Esophagus squamous epithelium (tissue), 5 donors: ENCODE data around the gene RABGAP1. TPM values are rescaled to one million over a fixed set of nuclear protein-coding genes. Genes with fewer than 3 reads are reported as not detected.

Experiments used
- DNase-seq: peaks from one replicate; lab custom pipeline; 2025; lab: John Stamatoyannopoulos, UW
- H3K27ac ChIP-seq, 4 donors: fragments of 200-600 bp; sonication (generic); one replicate each; pipeline ENCODE4 v1.5.1; 2016 to 2019; ENCODE audit warnings: mild to moderate bottlenecking in 1 of 4
- H3K27me3 ChIP-seq, 4 donors: fragments of 200-600 bp; sonication (generic); 1 replicate in 3 of 4; 2 replicates in 1 of 4; pipeline versions ENCODE4 v1.5.1 to v1.6.0; 2017 to 2021; ENCODE audit warnings: antibody characterized with exemption in 1 of 4
- H3K36me3 ChIP-seq, 3 donors: fragments of 200-600 bp; sonication (generic); one replicate each; pipeline ENCODE4 v1.5.1; 2016 to 2019
- H3K4me1 ChIP-seq, 3 donors: fragments of 200-600 bp; sonication (generic); one replicate each; pipeline ENCODE4 v1.5.1; 2017 to 2019
- H3K4me3 ChIP-seq, 4 donors: fragments of 200-600 bp; sonication (generic); 1 replicate in 3 of 4; 2 replicates in 1 of 4; pipeline ENCODE4 v1.5.1; 2016 to 2019; ENCODE audit warnings: mild to moderate bottlenecking in 2 of 4, moderate library complexity in 1 of 4
- H3K9me3 ChIP-seq, 3 donors: fragments of 200-600 bp; sonication (generic); one replicate each; pipeline ENCODE4 v1.5.1; 2016 to 2019
- CTCF ChIP-seq, 6 experiments: fragments of 450-650 bp in 4 of 6; fragments of 200-600 bp in 2 of 6; sonication (generic) in 2 of 6; IDR thresholded peaks; one replicate each; pipeline ENCODE4 v1.5.1; 2016 to 2019; ENCODE audit warnings: antibody characterized with exemption in 6 of 6, mild to moderate bottlenecking in 4 of 6, moderate library complexity in 4 of 6
- POLR2A ChIP-seq, 4 donors: fragments of 450-650 bp; IDR thresholded peaks; one replicate each; pipeline ENCODE4 v1.6.1; 2017; ENCODE audit warnings: antibody characterized with exemption in 4 of 4, mild to moderate bottlenecking in 4 of 4, moderate library complexity in 3 of 4
- WGBS, 2 donors: methylation state at CpG; one replicate each; pipeline ENCODE4 v1.1.5; 2018; 5-methylcytosine and 5-hydroxymethylcytosine counted together
- intact Hi-C: fragments of 100-400 bp; cut with DNase I; formaldehyde crosslinking; loops from one replicate; pipeline ENCODE4 v1.15.0; 2022
- total RNA-seq, 4 donors: library from RNA; depleted of rRNA; stranded (reverse); fragments of >200 nt; gene quantifications; one replicate each; pipeline ENCODE4 v1.1.0, GENCODE V29; 2016
- donor health status: DM: yes; HTN: yes; CAD: no.

RABGAP1 gene
- total RNA-seq, 4 donors from 2014 or later: 28.4 to 57.4 (median 33.6) TPM

GRCh38 chr9:123058834-123059233 is 118.0 kb downstream of the RABGAP1 start:
- H3K27ac ChIP-seq: peak overlapping the region in 2 of 4 donors; percentile 25 to 59
- TF ChIP-seq CTCF (IDR thresholded peaks at IDR 0.05) (no peak), POLR2A (IDR thresholded peaks at IDR 0.05) (no peak)
- 42 to 79% methylated on average over 1 of the region's 1 CpG for WGBS, 2 donors
- H3K4me3 ChIP-seq: no peak overlapping the region
- DNase-seq: no peak
- H3K9me3 ChIP-seq: no peaks in the 10 kb centered on the region
- intact Hi-C loops: no loop called here
- peaks cover 0 to 44% (median 0%) of the 10 kb centered on the region in 3 donors for H3K36me3 ChIP-seq
- H3K27me3 ChIP-seq: no peaks in the 10 kb centered on the region
- peaks cover 0 to 12% (median 0%) of the 10 kb centered on the region in 3 donors for H3K4me1 ChIP-seq

- WGBS, 2 donors: 93 to 94% methylated on average over 9 of the region's 9 CpGs
- Histone ChIP-seq H3K36me3 (peaks cover 0 to 51% (median 0%) of the 10 kb centered on the region in 3 donors), H3K4me1 (peaks cover 0 to 12% (median 0%) of the 10 kb centered on the region in 3 donors), H3K27ac (peak overlapping the region in 2 of 4 donors; percentile 25 to 59), H3K27me3 (no peaks in the 10 kb centered on the region), H3K4me3 (no peak overlapping the region), H3K9me3 (no peaks in the 10 kb centered on the region)
- TF ChIP-seq CTCF (IDR thresholded peaks at IDR 0.05) (no peak), POLR2A (IDR thresholded peaks at IDR 0.05) (no peak)
- intact Hi-C loops: no loop called here
- DNase-seq: no peak
Observed at GRCh38 chr9:123059472-123060220, 118.8 kb downstream of the RABGAP1 start.

DNA sequence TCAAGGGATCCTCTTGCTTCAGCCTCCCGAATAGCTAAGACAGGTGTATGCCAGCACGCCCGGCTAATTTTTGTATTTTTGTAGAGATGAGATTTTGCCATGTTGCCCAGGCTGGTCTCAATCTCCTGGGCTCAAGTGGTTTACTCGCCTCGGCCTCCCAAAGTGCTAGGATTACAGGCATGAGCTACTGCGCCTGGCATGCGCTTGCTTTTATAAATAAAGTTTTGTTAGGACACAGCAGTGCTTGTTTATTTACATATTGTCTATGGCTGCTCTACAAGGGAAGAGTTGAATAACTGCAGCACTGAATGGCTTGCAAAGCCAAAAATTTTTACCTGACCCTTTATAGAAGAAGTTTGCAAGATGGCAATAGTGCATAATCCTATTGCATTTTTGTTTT is 120.4 kb downstream of the RABGAP1 start:
- Histone ChIP-seq H3K4me1 (peaks cover 0 to 12% (median 0%) of the 10 kb centered on the region in 3 donors), H3K4me3 (no peak overlapping the region), H3K36me3 (peaks cover 0 to 51% (median 0%) of the 10 kb centered on the region in 3 donors), H3K27me3 (no peaks in the 10 kb centered on the region), H3K9me3 (no peaks in the 10 kb centered on the region), H3K27ac (peak overlapping the region in 1 of 4 donors; percentile 4)
- TF ChIP-seq CTCF (IDR thresholded peaks at IDR 0.05) (no peak), POLR2A (IDR thresholded peaks at IDR 0.05) (no peak)
- intact Hi-C loops: no loop called here
- no peak for DNase-seq
- 92 to 93% methylated on average over 4 to 7 of the region's 7 CpGs for WGBS, 2 donors

- TF ChIP-seq CTCF (IDR thresholded peaks at IDR 0.05) (no peak), POLR2A (IDR thresholded peaks at IDR 0.05) (no peak)
- peaks cover 0 to 62% (median 0%) of the 10 kb centered on the region in 3 donors for H3K36me3 ChIP-seq
- H3K4me1 ChIP-seq: peaks cover 0 to 12% (median 0%) of the 10 kb centered on the region in 3 donors
- no peaks in the 10 kb centered on the region for H3K9me3 ChIP-seq
- no peak overlapping the region for H3K4me3 ChIP-seq
- intact Hi-C loops: no loop called here
- DNase-seq: no peak
- no peaks in the 10 kb centered on the region for H3K27me3 ChIP-seq
- 72 to 79% methylated on average over 7 of the region's 7 CpGs for WGBS, 2 donors
- peak overlapping the region in 3 of 4 donors; percentile 27 to 65 (median 60) for H3K27ac ChIP-seq
Observed at GRCh38 chr9:123062351-123063176, 121.7 kb downstream of the RABGAP1 start.
